Measurements from ENCODE around the gene MRPL44.

Gene MRPL44

GRCh38 chr2:223957092-223957851 is at the start of gene MRPL44:
Gene MRPL44 (plus strand): TSS chr2:223957463. CDS start chr2:223957473, 10 bp downstream.
- DNase-seq = peak; percentile 89

GRCh38 chr2:223908304-223908998 is 48.8 kb upstream of the MRPL44 start:
- no peak for DNase-seq

GRCh38 chr2:223909001-223909741 is 48.1 kb upstream of the MRPL44 start:
- no peak for DNase-seq

- DNase-seq = no peak
These were observed 42.9 kb upstream of the MRPL44 start for GRCh38 chr2:223914324-223914723.

GRCh38 chr2:223915071-223915470 is 42.2 kb upstream of the MRPL44 start:
- no peak for DNase-seq

GRCh38 chr2:223916181-223916920 is 40.9 kb upstream of the MRPL44 start:
- DNase-seq = no peak

- no peak for DNase-seq
These were observed 38.6 kb upstream of the MRPL44 start for GRCh38 chr2:223918671-223919134.

- no peak for DNase-seq
These were observed 37.2 kb upstream of the MRPL44 start for GRCh38 chr2:223920109-223920508.

GRCh38 chr2:223921204-223921603 is 36.1 kb upstream of the MRPL44 start:
- no peak for DNase-seq

GRCh38 chr2:223922308-223922707 is 35.0 kb upstream of the MRPL44 start:
- no peak for DNase-seq

- no peak for DNase-seq
These were observed 33.3 kb upstream of the MRPL44 start for GRCh38 chr2:223923976-223924375.

- DNase-seq = no peak
These were observed 32.2 kb upstream of the MRPL44 start for GRCh38 chr2:223925106-223925505.

GRCh38 chr2:223928113-223929006 is 28.9 kb upstream of the MRPL44 start:
- DNase-seq = no peak

GRCh38 chr2:223929571-223930102 is 27.6 kb upstream of the MRPL44 start:
- DNase-seq = no peak

- no peak for DNase-seq
These were observed 26.9 kb upstream of the MRPL44 start for GRCh38 chr2:223930103-223930976.

- no peak for DNase-seq
These were observed 24.2 kb upstream of the MRPL44 start for GRCh38 chr2:223932816-223933800.

GRCh38 chr2:223934870-223935269 is 22.4 kb upstream of the MRPL44 start:
- no peak for DNase-seq

GRCh38 chr2:223935459-223936125 is 21.7 kb upstream of the MRPL44 start:
- no peak for DNase-seq
